ENCODE results near the gene MAPKAP1. TPM values are rescaled to one million over a fixed set of nuclear protein-coding genes. Genes with fewer than 3 reads are reported as not detected.

Gene MAPKAP1
- polyA plus RNA-seq, 1 donor from 2014 or later: 57.5 TPM

- H3K27ac ChIP-seq (ENCODE audit: low read length): no peak overlapping the region
- no peak overlapping the region for H2AFZ ChIP-seq (ENCODE audit: low read depth, low read length)
Observed at GRCh38 chr9:125730168-125730567, 23.2 kb upstream of the MAPKAP1 start.

GRCh38 chr9:125726456-125727132 is 19.6 kb upstream of the MAPKAP1 start:
- Histone ChIP-seq H3K27me3 (ENCODE audit: insufficient read depth, low read depth, low read length) (no peaks in the 10 kb centered on the region), H3K9ac (ENCODE audit: low read length) (no peak overlapping the region), H4K20me1 (ENCODE audit: insufficient read depth) (no peaks in the 10 kb centered on the region), H3F3A (ENCODE audit: insufficient read depth, low read length, poor library complexity, severe bottlenecking) (no peaks in the 10 kb centered on the region), H3K36me3 (ENCODE audit: insufficient read depth, low read length) (no peaks in the 10 kb centered on the region), H3K9me3 (ENCODE audit: low read length) (no peaks in the 10 kb centered on the region), H3K4me3 (ENCODE audit: low read length) (no peak overlapping the region), H3K79me2 (replicated peaks; ENCODE audit: insufficient read depth, low read length) (no peaks in the 10 kb centered on the region), H2AFZ (ENCODE audit: low read depth, low read length) (no peak overlapping the region), H3K27ac (ENCODE audit: low read length) (no peak overlapping the region), H3K4me2 (ENCODE audit: low read length) (no peak overlapping the region), H3K9me2 (ENCODE audit: insufficient read depth, low read length) (no peaks in the 10 kb centered on the region)
- no peak for TF ChIP-seq MXI1 (conservative IDR thresholded peaks at IDR 0.05; ENCODE audit: poor library complexity, severe bottlenecking)
- TF ChIP-seq SMC3 (conservative IDR thresholded peaks at IDR 0.05; ENCODE audit: poor library complexity): no peak
- no peak for TF ChIP-seq REST (IDR thresholded peaks at IDR 0.05; ENCODE audit: borderline replicate concordance)
- TF ChIP-seq EZH2 (IDR thresholded peaks at IDR 0.05; ENCODE audit: borderline replicate concordance, insufficient read depth, low read length, poor library complexity, severe bottlenecking): no peak
- no peak for TF ChIP-seq POLR2AphosphoS5 (IDR thresholded peaks at IDR 0.05)
- TF ChIP-seq EP300 (conservative IDR thresholded peaks at IDR 0.05; ENCODE audit: poor library complexity, severe bottlenecking): no peak
- no peak for TF ChIP-seq TAF1 (IDR thresholded peaks at IDR 0.05; ENCODE audit: low read depth)

More at GRCh38 chr9:125730168-125730567, 23.2 kb upstream of the MAPKAP1 start:
- Histone ChIP-seq H4K20me1 (ENCODE audit: insufficient read depth) (no peaks in the 10 kb centered on the region), H3K79me2 (replicated peaks; ENCODE audit: insufficient read depth, low read length) (no peaks in the 10 kb centered on the region), H3K4me3 (ENCODE audit: low read length) (no peak overlapping the region), H3K9me2 (ENCODE audit: insufficient read depth, low read length) (no peaks in the 10 kb centered on the region), H3K27me3 (ENCODE audit: insufficient read depth, low read depth, low read length) (no peaks in the 10 kb centered on the region), H3K36me3 (ENCODE audit: insufficient read depth, low read length) (no peaks in the 10 kb centered on the region), H3K9ac (ENCODE audit: low read length) (no peak overlapping the region), H3K9me3 (ENCODE audit: low read length) (no peaks in the 10 kb centered on the region), H3K4me2 (ENCODE audit: low read length) (no peak overlapping the region), H3F3A (ENCODE audit: insufficient read depth, low read length, poor library complexity, severe bottlenecking) (no peaks in the 10 kb centered on the region)
- TF ChIP-seq POLR2AphosphoS5 (IDR thresholded peaks at IDR 0.05): no peak
- TF ChIP-seq RAD21 (conservative IDR thresholded peaks at IDR 0.05): no peak
- no peak for TF ChIP-seq TAF1 (IDR thresholded peaks at IDR 0.05; ENCODE audit: low read depth)
- no peak for TF ChIP-seq EZH2 (IDR thresholded peaks at IDR 0.05; ENCODE audit: borderline replicate concordance, insufficient read depth, low read length, poor library complexity, severe bottlenecking)
- no peak for TF ChIP-seq EP300 (conservative IDR thresholded peaks at IDR 0.05; ENCODE audit: poor library complexity, severe bottlenecking)
- no peak for TF ChIP-seq MXI1 (conservative IDR thresholded peaks at IDR 0.05; ENCODE audit: poor library complexity, severe bottlenecking)
- no peak for TF ChIP-seq SMC3 (conservative IDR thresholded peaks at IDR 0.05; ENCODE audit: poor library complexity)
- TF ChIP-seq CTCF (IDR thresholded peaks at IDR 0.05; ENCODE audit: poor library complexity, severe bottlenecking): no peak
- TF ChIP-seq REST (IDR thresholded peaks at IDR 0.05; ENCODE audit: borderline replicate concordance): no peak
